SK-N-SH (cell line): ENCODE data around the gene COL23A1. TPM values are rescaled to one million over a fixed set of nuclear protein-coding genes. Genes with fewer than 3 reads are reported as not detected.

Experiments
- CTCF ChIA-PET: fragments of 300-600, 350-600 bp; formaldehyde crosslinking; extraction: SDS; loops from one replicate; lab custom pipeline; 2021; lab: Yijun Ruan, JAX
- POLR2A ChIA-PET: fragments of 350-600 bp; sonication (Branson Sonifier 250); formaldehyde crosslinking; extraction: SDS; loops from one replicate; lab custom pipeline; 2020; ENCODE audit warnings: antibody characterized with exemption, inconsistent platforms; lab: Yijun Ruan, JAX
- DNase-seq: peaks from one replicate; pipeline ENCODE4 v3.0.0; 2012
- H2AFZ ChIP-seq: fragments of 200-600 bp; sonication (generic); 2 replicates; pipeline ENCODE4 v1.8.1; 2016; ENCODE audit warnings: antibody characterized with exemption, mild to moderate bottlenecking, low read depth
- H3F3A ChIP-seq: fragments of 200-600 bp; sonication (generic); replicated peaks from 2 replicates; pipeline ENCODE3; 2016; ENCODE audit warnings: antibody characterized with exemption, mild to moderate bottlenecking; ENCODE audit not compliant: insufficient read depth
- H3K27ac ChIP-seq, 2 experiments: fragments of 200-500 bp in 1 of 2; fragments of 200-600 bp in 1 of 2; sonication (Bioruptor generic) in 1 of 2; sonication (generic), shearing (Covaris generic) in 1 of 2; 2 replicates each; pipeline versions ENCODE4 v1.5.1 to v1.6.1; 2014 to 2016; ENCODE audit warnings: low read depth in 2 of 2, inconsistent platforms in 1 of 2, low read length in 1 of 2, mild to moderate bottlenecking in 1 of 2, mixed read lengths in 1 of 2
- H3K27me3 ChIP-seq: fragments of 200-600 bp; sonication (generic), shearing (Covaris generic); 2 replicates; pipeline ENCODE4 v1.6.1; 2016; ENCODE audit warnings: mixed run types; ENCODE audit not compliant: insufficient read depth
- H3K36me3 ChIP-seq, 2 experiments: fragments of 200-500 bp in 1 of 2; fragments of 200-600 bp in 1 of 2; sonication (Bioruptor generic) in 1 of 2; sonication (generic) in 1 of 2; replicated peaks in 1 of 2; 2 replicates each; pipeline versions ENCODE3 to v1.5.1; 2014 to 2016; ENCODE audit warnings: low read length in 1 of 2, mild to moderate bottlenecking in 1 of 2; ENCODE audit not compliant: insufficient read depth in 2 of 2, control insufficient read depth in 1 of 2
- H3K4me1 ChIP-seq, 2 experiments: fragments of 200-500 bp in 1 of 2; fragments of 200-600 bp in 1 of 2; sonication (Bioruptor generic) in 1 of 2; sonication (generic), shearing (Covaris generic) in 1 of 2; 2 replicates each; pipeline versions ENCODE4 v1.5.1 to v1.6.1; 2014 to 2016; ENCODE audit warnings: low read depth in 1 of 2, low read length in 1 of 2, mixed run types in 1 of 2; ENCODE audit not compliant: insufficient read depth in 2 of 2, control insufficient read depth in 1 of 2
- H3K4me2 ChIP-seq: fragments of 200-600 bp; sonication (generic), shearing (Covaris generic); 2 replicates; pipeline ENCODE4 v1.6.1; 2017; ENCODE audit warnings: mixed run types
- H3K4me3 ChIP-seq, 2 experiments: fragments of 200-500 bp in 1 of 2; fragments of 200-600 bp in 1 of 2; sonication (Bioruptor generic) in 1 of 2; sonication (generic), shearing (Covaris generic) in 1 of 2; 2 replicates each; pipeline versions ENCODE4 v1.5.1 to v1.8.1; 2014 to 2016; ENCODE audit warnings: low read depth in 2 of 2, inconsistent platforms in 1 of 2, low read length in 1 of 2, mild to moderate bottlenecking in 1 of 2, mixed read lengths in 1 of 2, moderate library complexity in 1 of 2
- H3K79me2 ChIP-seq: fragments of 200-600 bp; sonication (generic); 2 replicates; pipeline ENCODE4 v1.8.1; 2017; ENCODE audit warnings: mild to moderate bottlenecking; ENCODE audit not compliant: insufficient read depth
- H3K9ac ChIP-seq: fragments of 200-600 bp; sonication (generic); 2 replicates; pipeline ENCODE4 v1.6.1; 2017; ENCODE audit warnings: mixed run types
- H3K9me2 ChIP-seq: fragments of 200-600 bp; sonication (generic); 2 replicates; pipeline ENCODE4 v1.6.1; 2017; ENCODE audit warnings: mixed run types
- H3K9me3 ChIP-seq: fragments of 200-600 bp; sonication (generic); 2 replicates; pipeline ENCODE4 v1.6.1; 2017; ENCODE audit warnings: mixed run types, mild to moderate bottlenecking, moderate library complexity
- H4K20me1 ChIP-seq: fragments of 200-600 bp; sonication (generic); 2 replicates; pipeline ENCODE4 v1.6.1; 2017; ENCODE audit warnings: mild to moderate bottlenecking, mixed run types; ENCODE audit not compliant: insufficient read depth
- ELF1 ChIP-seq: IDR thresholded peaks from 2 replicates; pipeline ENCODE4 v1.4.0; 2012
- EP300 ChIP-seq, 2 experiments: IDR thresholded peaks; 2 replicates each; pipeline versions ENCODE4 v1.4.0 to v1.6.1; 2012; ENCODE audit warnings: borderline replicate concordance in 1 of 2, low read depth in 1 of 2, low read length in 1 of 2
- FOXM1 ChIP-seq: IDR thresholded peaks from 2 replicates; pipeline ENCODE4 v1.4.0; 2012; ENCODE audit warnings: low read depth, mild to moderate bottlenecking
- GATA2 ChIP-seq: sonication (generic); formaldehyde crosslinking; IDR thresholded peaks from 2 replicates; pipeline ENCODE4 v1.5.0; 2020; ENCODE audit warnings: mild to moderate bottlenecking, missing genetic modification reagents
- MEF2A ChIP-seq: IDR thresholded peaks from 2 replicates; pipeline ENCODE4 v1.4.0; 2012; ENCODE audit warnings: low read depth, borderline replicate concordance
- MXI1 ChIP-seq: IDR thresholded peaks from 2 replicates; pipeline ENCODE4 v1.6.1; 2012; ENCODE audit warnings: mild to moderate bottlenecking, low read depth, low read length, improper control_type of control experiment
- NFIC ChIP-seq: IDR thresholded peaks from 2 replicates; pipeline ENCODE4 v1.4.0; 2012; ENCODE audit warnings: borderline replicate concordance
- RCOR1 ChIP-seq: fragments of 150-350 bp; IDR thresholded peaks from 2 replicates; pipeline ENCODE4 v1.6.1; 2017; ENCODE audit warnings: antibody characterized with exemption, low read length
- RXRA ChIP-seq: IDR thresholded peaks from 2 replicates; pipeline ENCODE4 v1.4.0; 2012; ENCODE audit warnings: low read depth, mild to moderate bottlenecking, borderline replicate concordance
- SIN3A ChIP-seq: IDR thresholded peaks from 2 replicates; pipeline ENCODE4 v1.6.1; 2012; ENCODE audit warnings: low read depth, mild to moderate bottlenecking, low read length, moderate library complexity, borderline replicate concordance
- SMC3 ChIP-seq: IDR thresholded peaks from 2 replicates; pipeline ENCODE4 v1.6.1; 2012; ENCODE audit warnings: low read depth, low read length, improper control_type of control experiment
- TAF1 ChIP-seq: IDR thresholded peaks from 2 replicates; pipeline ENCODE4 v1.6.1; 2012; ENCODE audit warnings: low read depth, mild to moderate bottlenecking, low read length, moderate library complexity, borderline replicate concordance
- TCF12 ChIP-seq: IDR thresholded peaks from 2 replicates; pipeline ENCODE4 v1.4.0; 2012
- WGBS: methylation state at CpG from one replicate; pipeline ENCODE4 v1.1.6; 2017; ENCODE audit warnings: low lambda C conversion rate; 5-methylcytosine and 5-hydroxymethylcytosine counted together
- polyA plus RNA-seq, 3 experiments: library from polyadenylated mRNA; depleted of rRNA; stranded (reverse); fragments of >200 nt; gene quantifications; 2 replicates each; pipeline ENCODE4 v1.2.3, GENCODE V29; 2012
- TF ChIP-seq, protein P1 (sequence below): fragments of 200-600 bp; sonication (generic); IDR thresholded peaks from 2 replicates; pipeline ENCODE4 v1.6.1; 2017; ENCODE audit warnings: antibody characterized with exemption, mild to moderate bottlenecking, moderate library complexity
- TF ChIP-seq, protein P2 (sequence below): IDR thresholded peaks from 2 replicates; pipeline ENCODE4 v1.4.0; 2012; ENCODE audit warnings: low read depth, borderline replicate concordance
- TF ChIP-seq, protein P3 (sequence below): fragments of 150-350 bp; IDR thresholded peaks from 2 replicates; pipeline ENCODE4 v1.6.1; 2017; ENCODE audit warnings: antibody characterized with exemption, low read length, low read depth, borderline replicate concordance
- TF ChIP-seq, protein P4 (sequence below): IDR thresholded peaks from 2 replicates; pipeline ENCODE4 v1.4.0; 2012; ENCODE audit warnings: low read depth, borderline replicate concordance
- TF ChIP-seq, protein P5 (sequence below): IDR thresholded peaks from 2 replicates; pipeline ENCODE4 v1.4.0; 2012; ENCODE audit warnings: low read depth
- TF ChIP-seq, protein P6 (sequence below): IDR thresholded peaks from 2 replicates; pipeline ENCODE4 v1.6.1; 2012; ENCODE audit warnings: mild to moderate bottlenecking, low read depth, low read length, moderate library complexity

COL23A1 gene
- polyA plus RNA-seq, 1 of the 3 experiments (the other 2 are of a cell fraction) = 0.10 TPM

DNA sequence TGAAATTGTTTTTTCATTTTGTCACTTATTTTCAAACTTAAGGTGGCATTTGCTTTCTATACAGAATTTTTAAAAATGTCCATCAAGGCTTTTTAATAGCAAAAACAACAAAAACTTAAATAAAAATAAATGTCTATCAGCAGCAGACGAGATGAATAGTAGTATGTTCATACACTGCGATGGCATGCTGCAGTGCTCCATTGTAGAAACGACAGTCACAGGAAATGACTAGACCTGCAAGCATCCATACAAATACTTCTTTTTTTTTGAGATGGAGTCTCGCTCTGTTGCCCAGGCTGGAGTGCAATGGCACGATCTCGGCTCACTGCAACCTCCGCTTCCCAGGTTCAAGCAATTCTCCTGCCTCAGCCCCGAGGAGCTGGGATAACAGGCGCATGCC lies 41.4 kb downstream of the COL23A1 start:
- H3K9ac ChIP-seq = no peak overlapping the region
- H3K27me3 ChIP-seq = no peaks in the 10 kb centered on the region
- H3K27ac ChIP-seq = no peak overlapping the region
- no peak for DNase-seq
- H3K4me3 ChIP-seq = no peak overlapping the region
- no peaks in the 10 kb centered on the region for H3K79me2 ChIP-seq
- no peak overlapping the region for H3K4me2 ChIP-seq
- H3F3A ChIP-seq = no peaks in the 10 kb centered on the region
- peaks cover 0 to 29% of the 10 kb centered on the region in 2 experiments; a peak in 2 of 4 replicates for H3K4me1 ChIP-seq
- H3K9me2 ChIP-seq = no peaks in the 10 kb centered on the region
- 61% methylated on average over 9 of the region's 9 CpGs for WGBS
- H3K9me3 ChIP-seq = no peaks in the 10 kb centered on the region
- POLR2A ChIA-PET = no interaction called here
- TF ChIP-seq MEF2A (no peak), NFIC (no peak), TAF1 (no peak), RCOR1 (no peak), MXI1 (no peak), SMC3 (no peak), TCF12 (no peak), FOXM1 (no peak), ELF1 (no peak), GATA2 (CRISPR knock-in tag) (no peak), EP300 (IDR thresholded peaks at IDR 0.05; ENCODE audit: borderline replicate concordance in 1 of 2, low read depth in 1 of 2, low read length in 1 of 2) (no peak), SIN3A (no peak), RXRA (no peak)
- TF ChIP-seq, protein P1, sequence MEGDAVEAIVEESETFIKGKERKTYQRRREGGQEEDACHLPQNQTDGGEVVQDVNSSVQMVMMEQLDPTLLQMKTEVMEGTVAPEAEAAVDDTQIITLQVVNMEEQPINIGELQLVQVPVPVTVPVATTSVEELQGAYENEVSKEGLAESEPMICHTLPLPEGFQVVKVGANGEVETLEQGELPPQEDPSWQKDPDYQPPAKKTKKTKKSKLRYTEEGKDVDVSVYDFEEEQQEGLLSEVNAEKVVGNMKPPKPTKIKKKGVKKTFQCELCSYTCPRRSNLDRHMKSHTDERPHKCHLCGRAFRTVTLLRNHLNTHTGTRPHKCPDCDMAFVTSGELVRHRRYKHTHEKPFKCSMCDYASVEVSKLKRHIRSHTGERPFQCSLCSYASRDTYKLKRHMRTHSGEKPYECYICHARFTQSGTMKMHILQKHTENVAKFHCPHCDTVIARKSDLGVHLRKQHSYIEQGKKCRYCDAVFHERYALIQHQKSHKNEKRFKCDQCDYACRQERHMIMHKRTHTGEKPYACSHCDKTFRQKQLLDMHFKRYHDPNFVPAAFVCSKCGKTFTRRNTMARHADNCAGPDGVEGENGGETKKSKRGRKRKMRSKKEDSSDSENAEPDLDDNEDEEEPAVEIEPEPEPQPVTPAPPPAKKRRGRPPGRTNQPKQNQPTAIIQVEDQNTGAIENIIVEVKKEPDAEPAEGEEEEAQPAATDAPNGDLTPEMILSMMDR = no peak
- TF ChIP-seq, protein P2, sequence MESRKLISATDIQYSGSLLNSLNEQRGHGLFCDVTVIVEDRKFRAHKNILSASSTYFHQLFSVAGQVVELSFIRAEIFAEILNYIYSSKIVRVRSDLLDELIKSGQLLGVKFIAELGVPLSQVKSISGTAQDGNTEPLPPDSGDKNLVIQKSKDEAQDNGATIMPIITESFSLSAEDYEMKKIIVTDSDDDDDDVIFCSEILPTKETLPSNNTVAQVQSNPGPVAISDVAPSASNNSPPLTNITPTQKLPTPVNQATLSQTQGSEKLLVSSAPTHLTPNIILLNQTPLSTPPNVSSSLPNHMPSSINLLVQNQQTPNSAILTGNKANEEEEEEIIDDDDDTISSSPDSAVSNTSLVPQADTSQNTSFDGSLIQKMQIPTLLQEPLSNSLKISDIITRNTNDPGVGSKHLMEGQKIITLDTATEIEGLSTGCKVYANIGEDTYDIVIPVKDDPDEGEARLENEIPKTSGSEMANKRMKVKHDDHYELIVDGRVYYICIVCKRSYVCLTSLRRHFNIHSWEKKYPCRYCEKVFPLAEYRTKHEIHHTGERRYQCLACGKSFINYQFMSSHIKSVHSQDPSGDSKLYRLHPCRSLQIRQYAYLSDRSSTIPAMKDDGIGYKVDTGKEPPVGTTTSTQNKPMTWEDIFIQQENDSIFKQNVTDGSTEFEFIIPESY = no peak
- TF ChIP-seq, protein P3, sequence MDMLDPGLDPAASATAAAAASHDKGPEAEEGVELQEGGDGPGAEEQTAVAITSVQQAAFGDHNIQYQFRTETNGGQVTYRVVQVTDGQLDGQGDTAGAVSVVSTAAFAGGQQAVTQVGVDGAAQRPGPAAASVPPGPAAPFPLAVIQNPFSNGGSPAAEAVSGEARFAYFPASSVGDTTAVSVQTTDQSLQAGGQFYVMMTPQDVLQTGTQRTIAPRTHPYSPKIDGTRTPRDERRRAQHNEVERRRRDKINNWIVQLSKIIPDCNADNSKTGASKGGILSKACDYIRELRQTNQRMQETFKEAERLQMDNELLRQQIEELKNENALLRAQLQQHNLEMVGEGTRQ = no peak
- TF ChIP-seq, protein P4, sequence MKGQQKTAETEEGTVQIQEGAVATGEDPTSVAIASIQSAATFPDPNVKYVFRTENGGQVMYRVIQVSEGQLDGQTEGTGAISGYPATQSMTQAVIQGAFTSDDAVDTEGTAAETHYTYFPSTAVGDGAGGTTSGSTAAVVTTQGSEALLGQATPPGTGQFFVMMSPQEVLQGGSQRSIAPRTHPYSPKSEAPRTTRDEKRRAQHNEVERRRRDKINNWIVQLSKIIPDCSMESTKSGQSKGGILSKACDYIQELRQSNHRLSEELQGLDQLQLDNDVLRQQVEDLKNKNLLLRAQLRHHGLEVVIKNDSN = no peak
- TF ChIP-seq, protein P5, sequence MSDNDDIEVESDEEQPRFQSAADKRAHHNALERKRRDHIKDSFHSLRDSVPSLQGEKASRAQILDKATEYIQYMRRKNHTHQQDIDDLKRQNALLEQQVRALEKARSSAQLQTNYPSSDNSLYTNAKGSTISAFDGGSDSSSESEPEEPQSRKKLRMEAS = no peak
- TF ChIP-seq, protein P6, sequence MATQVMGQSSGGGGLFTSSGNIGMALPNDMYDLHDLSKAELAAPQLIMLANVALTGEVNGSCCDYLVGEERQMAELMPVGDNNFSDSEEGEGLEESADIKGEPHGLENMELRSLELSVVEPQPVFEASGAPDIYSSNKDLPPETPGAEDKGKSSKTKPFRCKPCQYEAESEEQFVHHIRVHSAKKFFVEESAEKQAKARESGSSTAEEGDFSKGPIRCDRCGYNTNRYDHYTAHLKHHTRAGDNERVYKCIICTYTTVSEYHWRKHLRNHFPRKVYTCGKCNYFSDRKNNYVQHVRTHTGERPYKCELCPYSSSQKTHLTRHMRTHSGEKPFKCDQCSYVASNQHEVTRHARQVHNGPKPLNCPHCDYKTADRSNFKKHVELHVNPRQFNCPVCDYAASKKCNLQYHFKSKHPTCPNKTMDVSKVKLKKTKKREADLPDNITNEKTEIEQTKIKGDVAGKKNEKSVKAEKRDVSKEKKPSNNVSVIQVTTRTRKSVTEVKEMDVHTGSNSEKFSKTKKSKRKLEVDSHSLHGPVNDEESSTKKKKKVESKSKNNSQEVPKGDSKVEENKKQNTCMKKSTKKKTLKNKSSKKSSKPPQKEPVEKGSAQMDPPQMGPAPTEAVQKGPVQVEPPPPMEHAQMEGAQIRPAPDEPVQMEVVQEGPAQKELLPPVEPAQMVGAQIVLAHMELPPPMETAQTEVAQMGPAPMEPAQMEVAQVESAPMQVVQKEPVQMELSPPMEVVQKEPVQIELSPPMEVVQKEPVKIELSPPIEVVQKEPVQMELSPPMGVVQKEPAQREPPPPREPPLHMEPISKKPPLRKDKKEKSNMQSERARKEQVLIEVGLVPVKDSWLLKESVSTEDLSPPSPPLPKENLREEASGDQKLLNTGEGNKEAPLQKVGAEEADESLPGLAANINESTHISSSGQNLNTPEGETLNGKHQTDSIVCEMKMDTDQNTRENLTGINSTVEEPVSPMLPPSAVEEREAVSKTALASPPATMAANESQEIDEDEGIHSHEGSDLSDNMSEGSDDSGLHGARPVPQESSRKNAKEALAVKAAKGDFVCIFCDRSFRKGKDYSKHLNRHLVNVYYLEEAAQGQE = no peak
- CTCF ChIA-PET = interaction anchor here (4.2 to 4.4 kb wide), 2 partner anchors 264 to 269 kb away, joined by 38 to 61 read pairs; no protein-coding TSS in a partner anchor
- no peaks in the 10 kb centered on the region for H4K20me1 ChIP-seq
- no peak overlapping the region for H2AFZ ChIP-seq
- H3K36me3 ChIP-seq = no peaks in the 10 kb centered on the region
